ENCODE results near the gene NUDT16L1. TPM values are rescaled to one million over a fixed set of nuclear protein-coding genes. Genes with fewer than 3 reads are reported as not detected.

The NUDT16L1 gene
- total RNA-seq, 4 donors from 2014 or later = 19.9 to 32.7 (median 24.6) TPM

DNA sequence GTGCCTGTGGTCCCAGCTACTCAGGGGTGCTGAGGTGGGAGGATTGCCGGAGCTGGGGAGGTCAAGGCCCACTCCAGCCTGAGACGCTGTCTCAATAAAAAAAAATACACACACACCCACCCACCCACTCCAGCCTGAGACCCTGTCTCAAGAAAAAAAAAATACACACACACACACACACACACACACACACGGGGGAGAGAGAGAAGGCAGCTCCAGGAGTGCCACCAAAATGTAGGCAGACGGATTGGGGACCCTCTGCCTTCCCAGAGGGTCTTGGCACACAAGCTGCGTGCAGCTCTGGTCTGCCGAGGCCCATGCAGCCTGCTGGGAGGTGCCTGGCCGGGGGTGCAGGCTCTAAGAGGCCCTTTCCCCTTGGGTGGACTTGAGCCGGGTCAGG is 5.9 kb upstream of the NUDT16L1 start:
- H3K9me3 ChIP-seq = no peaks in the 10 kb centered on the region
- no peaks in the 10 kb centered on the region for H3K27me3 ChIP-seq
- no peak overlapping the region for H3K4me3 ChIP-seq
- WGBS = 90% methylated on average over 6 of the region's 8 CpGs
- H3K27ac ChIP-seq = no peak overlapping the region
- H3K36me3 ChIP-seq = peaks cover 69% of the 10 kb centered on the region
- H3K4me1 ChIP-seq = peaks cover 1% of the 10 kb centered on the region
- DNase-seq (ENCODE audit: low spot score in 2 of 2) = no peak
- TF ChIP-seq POLR2AphosphoS5 (IDR thresholded peaks at IDR 0.05) (no peak), POLR2A (IDR thresholded peaks at IDR 0.05) (no peak), EP300 (IDR thresholded peaks at IDR 0.05) (no peak)
- TF ChIP-seq, protein P1, sequence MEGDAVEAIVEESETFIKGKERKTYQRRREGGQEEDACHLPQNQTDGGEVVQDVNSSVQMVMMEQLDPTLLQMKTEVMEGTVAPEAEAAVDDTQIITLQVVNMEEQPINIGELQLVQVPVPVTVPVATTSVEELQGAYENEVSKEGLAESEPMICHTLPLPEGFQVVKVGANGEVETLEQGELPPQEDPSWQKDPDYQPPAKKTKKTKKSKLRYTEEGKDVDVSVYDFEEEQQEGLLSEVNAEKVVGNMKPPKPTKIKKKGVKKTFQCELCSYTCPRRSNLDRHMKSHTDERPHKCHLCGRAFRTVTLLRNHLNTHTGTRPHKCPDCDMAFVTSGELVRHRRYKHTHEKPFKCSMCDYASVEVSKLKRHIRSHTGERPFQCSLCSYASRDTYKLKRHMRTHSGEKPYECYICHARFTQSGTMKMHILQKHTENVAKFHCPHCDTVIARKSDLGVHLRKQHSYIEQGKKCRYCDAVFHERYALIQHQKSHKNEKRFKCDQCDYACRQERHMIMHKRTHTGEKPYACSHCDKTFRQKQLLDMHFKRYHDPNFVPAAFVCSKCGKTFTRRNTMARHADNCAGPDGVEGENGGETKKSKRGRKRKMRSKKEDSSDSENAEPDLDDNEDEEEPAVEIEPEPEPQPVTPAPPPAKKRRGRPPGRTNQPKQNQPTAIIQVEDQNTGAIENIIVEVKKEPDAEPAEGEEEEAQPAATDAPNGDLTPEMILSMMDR (IDR thresholded peaks at IDR 0.05) = no peak

DNA sequence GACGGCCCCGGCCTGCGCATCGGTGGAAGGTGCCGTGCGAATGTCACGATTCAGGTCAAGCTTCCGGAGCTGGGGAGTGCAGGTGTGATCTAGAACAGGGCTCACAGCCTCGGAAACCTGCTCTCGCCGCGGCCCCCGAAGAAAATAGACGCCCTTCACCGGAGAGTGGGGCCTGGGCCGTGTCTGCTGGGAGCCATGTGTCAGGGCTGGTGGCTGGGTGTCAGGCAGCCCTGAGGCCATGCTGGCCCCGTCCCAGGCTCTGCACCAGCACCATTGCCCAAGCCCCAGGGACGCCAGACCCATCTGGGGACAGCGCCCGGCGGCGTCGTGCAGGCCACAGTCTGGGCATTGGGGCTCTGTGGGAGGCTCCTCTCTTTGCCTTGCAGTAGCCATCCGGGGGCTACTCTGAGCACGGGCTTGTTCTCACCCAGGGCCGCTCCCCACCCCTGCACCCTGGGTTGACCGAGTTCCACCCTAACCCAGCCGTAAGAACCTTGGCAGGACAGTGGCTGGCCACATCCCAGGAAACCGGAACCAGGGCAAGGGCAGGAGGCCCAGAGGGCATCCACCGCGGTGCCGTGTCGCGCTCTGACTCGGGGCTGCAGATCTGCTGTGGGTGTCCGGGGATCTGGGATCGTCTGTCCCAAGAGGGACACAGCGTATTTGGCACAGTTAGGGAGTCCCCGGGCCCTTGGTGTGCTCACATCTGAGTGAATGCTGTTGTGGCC is 5.3 kb upstream of the NUDT16L1 start:
- WGBS = 80% methylated on average over 22 of the region's 39 CpGs
- H3K36me3 ChIP-seq = peaks cover 62% of the 10 kb centered on the region
- no peak for DNase-seq (ENCODE audit: low spot score in 2 of 2)
- no peak overlapping the region for H3K27ac ChIP-seq
- H3K27me3 ChIP-seq = no peaks in the 10 kb centered on the region
- TF ChIP-seq EP300 (IDR thresholded peaks at IDR 0.05) = no peak
- no peak for TF ChIP-seq POLR2AphosphoS5 (IDR thresholded peaks at IDR 0.05)
- no peak for TF ChIP-seq POLR2A (IDR thresholded peaks at IDR 0.05)
- TF ChIP-seq, protein P1 (IDR thresholded peaks at IDR 0.05) = no peak
- no peak overlapping the region for H3K4me3 ChIP-seq
- no peaks in the 10 kb centered on the region for H3K9me3 ChIP-seq
- H3K4me1 ChIP-seq = peaks cover 8% of the 10 kb centered on the region

DNA sequence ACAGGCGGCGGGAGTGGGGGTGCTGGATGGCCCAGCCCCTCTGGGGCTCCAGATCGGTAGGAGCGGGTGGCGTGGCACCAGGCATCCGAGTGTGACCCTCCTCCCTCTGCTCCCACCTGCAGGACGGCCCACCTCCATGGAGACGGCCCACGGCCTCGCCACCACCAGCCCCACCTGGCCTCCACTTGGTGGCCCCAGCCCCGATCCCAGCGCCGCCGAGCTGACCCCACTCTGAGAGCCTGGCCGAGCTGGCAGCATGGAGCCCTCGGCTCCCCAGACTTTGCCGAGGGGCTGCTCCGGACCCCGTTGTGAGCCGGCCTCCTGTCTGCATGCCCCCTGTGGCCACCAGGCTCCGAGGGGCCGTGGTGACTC is 4.7 kb upstream of the NUDT16L1 start:
- 90% methylated on average over 10 of the region's 22 CpGs for WGBS
- TF ChIP-seq, protein P1 (IDR thresholded peaks at IDR 0.05) = no peak
- no peak for TF ChIP-seq POLR2AphosphoS5 (IDR thresholded peaks at IDR 0.05)
- TF ChIP-seq POLR2A (IDR thresholded peaks at IDR 0.05) = no peak
- no peak for TF ChIP-seq EP300 (IDR thresholded peaks at IDR 0.05)
- Histone ChIP-seq H3K27me3 (no peaks in the 10 kb centered on the region), H3K4me1 (peaks cover 9% of the 10 kb centered on the region), H3K27ac (no peak overlapping the region), H3K9me3 (no peaks in the 10 kb centered on the region), H3K36me3 (peaks cover 56% of the 10 kb centered on the region), H3K4me3 (no peak overlapping the region)
- peak in 1 of 2 donors; percentile 59 for DNase-seq (ENCODE audit: low spot score in 2 of 2)

DNA sequence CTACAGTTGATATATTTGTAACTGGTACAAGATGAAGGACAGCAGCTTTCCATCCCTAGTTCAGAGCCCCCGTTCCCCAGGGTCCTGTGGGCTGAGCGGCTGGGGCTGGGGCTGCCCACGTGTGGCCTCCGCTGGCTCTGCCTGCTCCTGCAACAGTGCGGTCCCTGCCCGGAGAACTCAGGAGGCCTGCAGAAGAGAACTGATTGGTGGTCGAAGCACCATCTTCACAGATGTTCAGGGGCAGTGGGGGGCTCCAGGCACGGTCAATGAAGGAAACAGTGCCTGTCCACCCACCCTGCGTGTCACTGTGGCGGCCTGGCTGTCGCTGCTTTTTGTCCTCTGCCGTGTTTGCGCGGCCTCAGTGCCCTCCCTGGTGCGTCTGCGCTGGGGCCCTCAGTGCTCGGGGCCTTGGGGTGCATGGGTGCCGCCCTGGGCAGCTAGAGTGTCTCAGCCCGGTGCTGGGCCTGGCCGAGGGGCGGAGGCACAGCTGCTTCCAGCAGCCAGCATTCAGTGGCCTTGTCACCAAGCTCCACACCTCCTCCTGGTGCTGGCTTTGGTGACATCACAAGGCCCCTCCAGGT is 4.2 kb upstream of the NUDT16L1 start:
- peak in 1 of 2 donors; percentile 48 for DNase-seq (ENCODE audit: low spot score in 2 of 2)

More for the DNA sequence above, 4.2 kb upstream of the NUDT16L1 start:
- no peak for TF ChIP-seq EP300 (IDR thresholded peaks at IDR 0.05)
- TF ChIP-seq, protein P1 (IDR thresholded peaks at IDR 0.05) = no peak
- TF ChIP-seq POLR2AphosphoS5 (IDR thresholded peaks at IDR 0.05) = no peak
- TF ChIP-seq POLR2A (IDR thresholded peaks at IDR 0.05) = no peak
- H3K4me1 ChIP-seq = peaks cover 12% of the 10 kb centered on the region
- no peak overlapping the region for H3K27ac ChIP-seq
- WGBS = 92% methylated on average over 17 of the region's 21 CpGs
- no peak overlapping the region for H3K4me3 ChIP-seq
- peaks cover 51% of the 10 kb centered on the region for H3K36me3 ChIP-seq
- H3K27me3 ChIP-seq = no peaks in the 10 kb centered on the region
- no peaks in the 10 kb centered on the region for H3K9me3 ChIP-seq
